Measurements from ENCODE around the gene AKAP13. TPM values are rescaled to one million over a fixed set of nuclear protein-coding genes. Genes with fewer than 3 reads are reported as not detected.
"Not testable (repeated sequence)": the region's sequence is repeated elsewhere in the genome, so short reads cannot be mapped to it uniquely, and the experiment has no call there.

Gene AKAP13
- polyA plus RNA-seq, 1 experiment = 13.6 TPM

GRCh38 chr15:85429522-85429921 is 49.1 kb downstream of the AKAP13 start:
- POLR2A ChIA-PET = no interaction called here
- no peak for TF ChIP-seq CTCF (IDR thresholded peaks at IDR 0.05; ENCODE audit: insufficient read depth, low read depth, low read length)
- no peaks in the 10 kb centered on the region for H3K36me3 ChIP-seq (ENCODE audit: control insufficient read depth, insufficient read depth, low read length)
- CTCF ChIA-PET = no interaction called here
- no peak overlapping the region for H3K4me3 ChIP-seq (ENCODE audit: low read depth, low read length)
- H3K27me3 ChIP-seq (ENCODE audit: control insufficient read depth, insufficient read depth, low read length) = no peaks in the 10 kb centered on the region
- no peak for DNase-seq (ENCODE audit: low read depth)

- no peak for DNase-seq (ENCODE audit: low read depth)
- Histone ChIP-seq H3K4me3 (ENCODE audit: low read depth, low read length) (no peak overlapping the region), H3K36me3 (ENCODE audit: control insufficient read depth, insufficient read depth, low read length) (no peaks in the 10 kb centered on the region), H3K27me3 (ENCODE audit: control insufficient read depth, insufficient read depth, low read length) (no peaks in the 10 kb centered on the region)
- POLR2A ChIA-PET = interaction anchor here (0.6 kb wide), 1 partner anchor 24 kb away, joined by 5 read pairs; no protein-coding TSS in a partner anchor
- TF ChIP-seq CTCF (IDR thresholded peaks at IDR 0.05; ENCODE audit: insufficient read depth, low read depth, low read length) = no peak
- CTCF ChIA-PET = interaction anchor here (0.5 to 1.2 kb wide), 4 partner anchors 11 to 52 kb away, joined by 3 to 4 read pairs (median 3); no protein-coding TSS in a partner anchor
Observed at GRCh38 chr15:85430406-85431204, 50.2 kb downstream of the AKAP13 start.

GRCh38 chr15:85439996-85440395 is 59.6 kb downstream of the AKAP13 start:
- ChIA-PET POLR2A (no interaction called here), CTCF (interaction anchor here (0.9 kb wide), 2 partner anchors 122 to 144 kb away, joined by 3 read pairs; no protein-coding TSS in a partner anchor)
- no peaks in the 10 kb centered on the region for H3K27me3 ChIP-seq (ENCODE audit: control insufficient read depth, insufficient read depth, low read length)
- DNase-seq (ENCODE audit: low read depth) = no peak
- H3K4me3 ChIP-seq (ENCODE audit: low read depth, low read length) = no peak overlapping the region
- no peaks in the 10 kb centered on the region for H3K36me3 ChIP-seq (ENCODE audit: control insufficient read depth, insufficient read depth, low read length)
- TF ChIP-seq CTCF (IDR thresholded peaks at IDR 0.05; ENCODE audit: insufficient read depth, low read depth, low read length) = no peak

- no peaks in the 10 kb centered on the region for H3K36me3 ChIP-seq (ENCODE audit: control insufficient read depth, insufficient read depth, low read length)
- ChIA-PET CTCF (interaction anchor here (0.9 kb wide), 2 partner anchors 123 to 144 kb away, joined by 3 read pairs; no protein-coding TSS in a partner anchor), POLR2A (no interaction called here)
- no peak for DNase-seq (ENCODE audit: low read depth)
- TF ChIP-seq CTCF (IDR thresholded peaks at IDR 0.05; ENCODE audit: insufficient read depth, low read depth, low read length) = no peak
- H3K27me3 ChIP-seq (ENCODE audit: control insufficient read depth, insufficient read depth, low read length) = no peaks in the 10 kb centered on the region
- no peak overlapping the region for H3K4me3 ChIP-seq (ENCODE audit: low read depth, low read length)
Observed at GRCh38 chr15:85440451-85440850, 60.0 kb downstream of the AKAP13 start.

- POLR2A ChIA-PET; DNase-seq (ENCODE audit: low read depth); H3K4me3 ChIP-seq (ENCODE audit: low read depth, low read length); H3K27me3 ChIP-seq (ENCODE audit: control insufficient read depth, insufficient read depth, low read length); H3K36me3 ChIP-seq (ENCODE audit: control insufficient read depth, insufficient read depth, low read length): not testable (repeated sequence)
- CTCF ChIA-PET = interaction anchor here (0.8 kb wide), 1 partner anchor 11 kb away, joined by 3 read pairs; no protein-coding TSS in a partner anchor
Observed at GRCh38 chr15:85441854-85442253, 61.5 kb downstream of the AKAP13 start.

Data from BJ (cell line).